IPS-11a (cell line): ENCODE data around the gene NMRAL1.

ENCODE experiments used
- H3K4me3 ChIP-seq: one replicate; pipeline ENCODE4 v1.5.1; 2013; ENCODE audit warnings: low read depth, low read length, control low read depth

The NMRAL1 gene

GRCh38 chr16:4426722-4427372 lies 47.6 kb downstream of the NMRAL1 start:
- H3K4me3 ChIP-seq: peak overlapping the region; percentile 100

- peak overlapping the region; percentile 100 for H3K4me3 ChIP-seq
Observed at GRCh38 chr16:4426021-4426684, 48.3 kb downstream of the NMRAL1 start.

GRCh38 chr16:4425378-4426020 lies 48.9 kb downstream of the NMRAL1 start, which contains the start of gene DNAJA3:
TSS of gene DNAJA3 (plus strand) at chr16:4425868. CDS start at chr16:4425882, 14 bp downstream.
- H3K4me3 ChIP-seq: peak within 1 kb of the TSS; percentile 100

- no peak overlapping the region for H3K4me3 ChIP-seq
Observed at GRCh38 chr16:4420505-4421105, 53.8 kb downstream of the NMRAL1 start.

- H3K4me3 ChIP-seq: no peak overlapping the region
Observed at GRCh38 chr16:4419402-4419959, 54.9 kb downstream of the NMRAL1 start.

- peak within 1 kb of the TSS; percentile 67 for H3K4me3 ChIP-seq
Observed at GRCh38 chr16:4416200-4417032, 58.0 kb downstream of the NMRAL1 start, which contains the start of gene CORO7. TSS of gene CORO7 (minus strand) at chr16:4416596. CDS start at chr16:4416518, 78 bp downstream.

GRCh38 chr16:4415538-4416199 lies 58.8 kb downstream of the NMRAL1 start:
- H3K4me3 ChIP-seq: peak overlapping the region; percentile 67

- H3K4me3 ChIP-seq: no peak overlapping the region
Observed at GRCh38 chr16:4414187-4414917, 60.1 kb downstream of the NMRAL1 start.

- H3K4me3 ChIP-seq: no peak overlapping the region
Observed at GRCh38 chr16:4412854-4413253, 61.6 kb downstream of the NMRAL1 start.

GRCh38 chr16:4412159-4412558 lies 62.3 kb downstream of the NMRAL1 start:
- no peak overlapping the region for H3K4me3 ChIP-seq
